Measurements from ENCODE around the gene GCK. TPM values are rescaled to one million over a fixed set of nuclear protein-coding genes. Genes with fewer than 3 reads are reported as not detected.

The GCK gene
- total RNA-seq, 1 experiment from 2014 or later = not detected

DNA sequence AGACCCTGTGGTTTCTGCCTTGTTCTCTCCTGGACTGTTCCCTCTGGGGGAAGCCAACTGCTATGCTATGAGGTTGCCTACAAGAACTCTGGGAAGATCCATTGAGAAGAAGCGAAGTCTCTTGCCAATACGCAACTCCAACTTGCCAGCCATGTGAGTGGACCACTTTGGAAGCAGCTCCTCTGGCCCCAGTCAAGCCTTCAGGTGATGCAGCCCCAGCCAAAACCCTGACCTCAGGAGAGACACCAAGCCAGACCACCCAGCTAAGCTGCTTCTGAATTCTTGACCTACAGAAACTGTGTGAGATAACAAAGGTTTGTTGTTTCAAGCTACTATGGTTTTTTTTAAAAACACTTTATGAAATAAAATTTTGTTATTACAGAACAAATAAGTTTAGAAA is 27.9 kb downstream of the GCK start:
- TF ChIP-seq, protein P1, sequence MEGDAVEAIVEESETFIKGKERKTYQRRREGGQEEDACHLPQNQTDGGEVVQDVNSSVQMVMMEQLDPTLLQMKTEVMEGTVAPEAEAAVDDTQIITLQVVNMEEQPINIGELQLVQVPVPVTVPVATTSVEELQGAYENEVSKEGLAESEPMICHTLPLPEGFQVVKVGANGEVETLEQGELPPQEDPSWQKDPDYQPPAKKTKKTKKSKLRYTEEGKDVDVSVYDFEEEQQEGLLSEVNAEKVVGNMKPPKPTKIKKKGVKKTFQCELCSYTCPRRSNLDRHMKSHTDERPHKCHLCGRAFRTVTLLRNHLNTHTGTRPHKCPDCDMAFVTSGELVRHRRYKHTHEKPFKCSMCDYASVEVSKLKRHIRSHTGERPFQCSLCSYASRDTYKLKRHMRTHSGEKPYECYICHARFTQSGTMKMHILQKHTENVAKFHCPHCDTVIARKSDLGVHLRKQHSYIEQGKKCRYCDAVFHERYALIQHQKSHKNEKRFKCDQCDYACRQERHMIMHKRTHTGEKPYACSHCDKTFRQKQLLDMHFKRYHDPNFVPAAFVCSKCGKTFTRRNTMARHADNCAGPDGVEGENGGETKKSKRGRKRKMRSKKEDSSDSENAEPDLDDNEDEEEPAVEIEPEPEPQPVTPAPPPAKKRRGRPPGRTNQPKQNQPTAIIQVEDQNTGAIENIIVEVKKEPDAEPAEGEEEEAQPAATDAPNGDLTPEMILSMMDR (IDR thresholded peaks at IDR 0.05; ENCODE audit: unreplicated experiment) = no peak
- Mint-ChIP-seq H3K9me3 (ENCODE audit: low read depth, unreplicated experiment) (peaks cover 2% of the 10 kb centered on the region), H3K27ac (ENCODE audit: unreplicated experiment) (no peak overlapping the region), H3K36me3 (ENCODE audit: insufficient read depth, unreplicated experiment) (no peaks in the 10 kb centered on the region), H3K27me3 (ENCODE audit: unreplicated experiment) (peaks cover 79% of the 10 kb centered on the region), H3K4me3 (ENCODE audit: low read depth, unreplicated experiment) (no peak overlapping the region), H3K4me1 (ENCODE audit: low read depth, unreplicated experiment) (no peaks in the 10 kb centered on the region)
- CTCF ChIA-PET = interaction anchor here (0.6 kb wide), 1 partner anchor 65 kb away, joined by 6 read pairs; no protein-coding TSS in a partner anchor
- intact Hi-C loops (cut with micrococcal nuclease; ENCODE audit: unreplicated experiment) = no loop called here
- BruUV-seq (replicated peaks) = no TSS peak
- DNase-seq = no peak

DNA sequence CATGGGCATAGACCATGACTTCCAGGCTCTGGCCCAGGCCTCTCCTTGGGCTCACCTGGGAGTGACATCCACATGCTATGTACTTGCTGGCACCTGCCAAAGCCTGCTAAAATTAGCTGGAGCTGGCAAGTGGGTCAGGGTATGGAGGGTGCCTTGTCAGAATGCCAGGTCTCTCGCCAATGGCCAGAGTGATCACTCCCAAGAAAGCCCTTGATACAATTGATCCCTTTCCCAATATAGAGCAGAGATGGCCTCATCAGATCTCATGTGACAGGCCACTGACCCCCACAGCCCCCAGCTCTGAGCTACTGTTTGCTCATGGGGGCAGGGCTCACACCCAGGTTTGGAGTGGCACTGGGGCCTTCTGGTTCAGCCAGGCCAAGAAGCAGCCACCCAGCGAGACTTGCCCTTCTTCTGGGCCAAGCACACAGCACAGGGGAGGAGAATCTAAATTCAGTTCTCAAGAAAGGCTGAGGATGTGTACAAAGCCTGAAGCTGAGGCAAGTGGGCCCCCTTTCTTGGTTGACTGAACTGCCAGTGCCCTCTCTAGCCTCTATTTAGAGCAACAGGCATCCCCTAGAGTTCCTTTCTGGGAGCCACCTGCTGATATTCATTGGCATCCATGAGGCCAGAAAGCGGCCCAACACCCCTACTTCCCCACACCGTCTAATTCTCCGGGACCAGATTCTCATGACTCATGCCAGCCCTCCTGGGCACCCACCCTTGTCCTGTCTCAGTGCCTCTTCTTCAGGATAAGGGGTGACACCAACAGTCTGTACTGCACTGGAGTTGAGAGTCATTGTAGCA is 29.2 kb downstream of the GCK start:
- CTCF ChIA-PET = no interaction called here
- H3K9me3 Mint-ChIP-seq (ENCODE audit: low read depth, unreplicated experiment) = no peaks in the 10 kb centered on the region
- no peak overlapping the region for H3K27ac Mint-ChIP-seq (ENCODE audit: unreplicated experiment)
- no TSS peak for BruUV-seq (replicated peaks)
- H3K27me3 Mint-ChIP-seq (ENCODE audit: unreplicated experiment) = peaks cover 78% of the 10 kb centered on the region
- DNase-seq = no peak
- TF ChIP-seq, protein P1 (IDR thresholded peaks at IDR 0.05; ENCODE audit: unreplicated experiment) = no peak
- H3K4me1 Mint-ChIP-seq (ENCODE audit: low read depth, unreplicated experiment) = no peaks in the 10 kb centered on the region
- no peaks in the 10 kb centered on the region for H3K36me3 Mint-ChIP-seq (ENCODE audit: insufficient read depth, unreplicated experiment)
- intact Hi-C loops (cut with micrococcal nuclease; ENCODE audit: unreplicated experiment) = no loop called here
- no peak overlapping the region for H3K4me3 Mint-ChIP-seq (ENCODE audit: low read depth, unreplicated experiment)

DNA sequence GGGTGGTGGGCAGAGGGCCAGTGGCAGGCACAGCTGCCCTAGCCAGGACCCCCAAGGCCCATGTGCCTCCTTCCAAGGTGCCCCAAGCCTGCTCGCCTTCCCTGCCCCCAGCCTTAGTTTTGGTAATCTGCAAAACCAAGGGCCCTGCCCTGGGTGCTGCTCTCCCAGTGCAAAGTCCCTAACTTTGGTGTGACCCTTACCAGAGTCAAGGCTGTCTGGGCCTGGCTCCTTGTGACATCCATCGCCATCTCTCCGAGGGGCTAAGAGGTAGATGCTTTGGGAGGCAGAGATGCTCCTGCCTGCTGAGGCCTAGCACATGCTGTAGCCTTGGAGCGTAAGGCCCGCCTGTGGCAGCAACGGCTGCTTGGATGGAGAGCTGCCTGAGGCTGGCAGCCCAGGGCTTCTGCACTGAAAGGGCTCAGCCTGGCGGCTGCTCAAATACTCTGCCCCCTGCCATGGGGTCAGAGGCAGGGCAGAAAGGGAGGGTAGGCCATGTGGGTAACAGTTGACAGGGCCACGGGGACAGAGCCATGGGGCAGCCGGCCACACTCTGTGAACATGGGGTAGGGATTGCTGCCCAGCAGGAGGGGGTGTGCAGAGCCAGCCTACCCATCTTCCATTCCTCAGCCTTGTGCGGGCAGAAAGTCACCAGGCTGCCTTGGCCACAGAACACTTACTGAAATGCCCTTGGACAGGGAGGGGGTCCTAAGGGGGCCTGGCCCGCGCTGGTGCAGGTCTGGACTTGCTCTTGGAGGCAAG is 30.2 kb downstream of the GCK start:
- H3K4me1 Mint-ChIP-seq (ENCODE audit: low read depth, unreplicated experiment) = no peaks in the 10 kb centered on the region
- DNase-seq = no peak
- intact Hi-C loops (cut with micrococcal nuclease; ENCODE audit: unreplicated experiment) = no loop called here
- TF ChIP-seq, protein P1 (IDR thresholded peaks at IDR 0.05; ENCODE audit: unreplicated experiment) = no peak
- H3K9me3 Mint-ChIP-seq (ENCODE audit: low read depth, unreplicated experiment) = no peaks in the 10 kb centered on the region
- no TSS peak for BruUV-seq (replicated peaks)
- no peak overlapping the region for H3K27ac Mint-ChIP-seq (ENCODE audit: unreplicated experiment)
- no peaks in the 10 kb centered on the region for H3K36me3 Mint-ChIP-seq (ENCODE audit: insufficient read depth, unreplicated experiment)
- peaks cover 78% of the 10 kb centered on the region for H3K27me3 Mint-ChIP-seq (ENCODE audit: unreplicated experiment)
- no peak overlapping the region for H3K4me3 Mint-ChIP-seq (ENCODE audit: low read depth, unreplicated experiment)
- CTCF ChIA-PET = interaction anchor here (0.9 to 1.2 kb wide), 2 partner anchors 9 to 28 kb away, joined by 3 to 4 read pairs; no protein-coding TSS in a partner anchor

DNA sequence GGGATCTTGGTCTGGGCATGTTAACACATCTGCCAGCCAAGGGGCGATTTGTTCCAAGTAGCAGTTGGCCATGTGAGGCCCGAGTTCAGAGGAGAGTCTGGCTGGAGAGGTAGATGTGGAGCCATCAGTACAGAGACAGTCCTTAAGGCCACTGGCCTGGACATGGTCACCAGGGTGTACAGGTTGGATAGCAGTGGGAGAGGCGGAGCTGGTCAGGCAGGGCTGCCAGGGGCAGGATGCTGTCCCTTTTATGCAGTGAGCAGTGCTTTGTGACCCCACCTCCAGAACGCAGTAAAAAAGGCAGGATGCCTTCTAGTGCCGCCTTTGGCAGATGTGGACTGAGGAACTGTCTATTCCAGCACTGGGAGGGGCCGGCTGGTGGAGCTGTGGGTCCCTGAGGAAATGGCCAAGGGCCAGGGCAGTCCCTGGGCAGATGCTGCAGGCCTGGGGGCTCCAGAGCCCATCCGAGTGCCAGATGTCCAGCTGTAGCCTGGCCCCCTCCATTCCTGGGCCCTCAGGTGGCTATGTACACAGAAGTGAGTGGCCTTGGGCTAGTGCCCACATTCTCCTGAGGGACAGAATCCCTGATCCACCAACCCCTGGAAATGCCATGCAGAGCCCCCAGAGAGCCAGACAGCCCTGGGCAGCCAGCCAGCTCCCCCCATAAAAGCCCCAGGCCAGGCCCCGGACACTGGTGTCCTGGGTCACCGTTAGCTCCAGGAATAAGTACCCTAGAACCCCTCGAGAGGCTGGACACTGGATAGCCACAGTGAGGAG is 31.0 kb downstream of the GCK start:
- H3K27ac Mint-ChIP-seq (ENCODE audit: unreplicated experiment) = no peak overlapping the region
- intact Hi-C loops (cut with micrococcal nuclease; ENCODE audit: unreplicated experiment) = no loop called here
- CTCF ChIA-PET = interaction anchor here (0.5 to 1.2 kb wide), 3 partner anchors 9 to 54 kb away, joined by 3 to 4 read pairs (median 4); no protein-coding TSS in a partner anchor
- TF ChIP-seq, protein P1 (IDR thresholded peaks at IDR 0.05; ENCODE audit: unreplicated experiment) = no peak
- H3K4me1 Mint-ChIP-seq (ENCODE audit: low read depth, unreplicated experiment) = no peaks in the 10 kb centered on the region
- H3K36me3 Mint-ChIP-seq (ENCODE audit: insufficient read depth, unreplicated experiment) = no peaks in the 10 kb centered on the region
- DNase-seq = no peak
- no peaks in the 10 kb centered on the region for H3K9me3 Mint-ChIP-seq (ENCODE audit: low read depth, unreplicated experiment)
- BruUV-seq (replicated peaks) = no TSS peak
- H3K4me3 Mint-ChIP-seq (ENCODE audit: low read depth, unreplicated experiment) = no peak overlapping the region
- H3K27me3 Mint-ChIP-seq (ENCODE audit: unreplicated experiment) = peaks cover 71% of the 10 kb centered on the region

Measured in Calu3 (cell line).